NCI-H82 (cell line): ENCODE results near the gene ANKRD10.

Experiments used
- DNase-seq: peaks from one replicate; lab custom pipeline; 2025; lab: John Stamatoyannopoulos, UW

ANKRD10 gene

DNA sequence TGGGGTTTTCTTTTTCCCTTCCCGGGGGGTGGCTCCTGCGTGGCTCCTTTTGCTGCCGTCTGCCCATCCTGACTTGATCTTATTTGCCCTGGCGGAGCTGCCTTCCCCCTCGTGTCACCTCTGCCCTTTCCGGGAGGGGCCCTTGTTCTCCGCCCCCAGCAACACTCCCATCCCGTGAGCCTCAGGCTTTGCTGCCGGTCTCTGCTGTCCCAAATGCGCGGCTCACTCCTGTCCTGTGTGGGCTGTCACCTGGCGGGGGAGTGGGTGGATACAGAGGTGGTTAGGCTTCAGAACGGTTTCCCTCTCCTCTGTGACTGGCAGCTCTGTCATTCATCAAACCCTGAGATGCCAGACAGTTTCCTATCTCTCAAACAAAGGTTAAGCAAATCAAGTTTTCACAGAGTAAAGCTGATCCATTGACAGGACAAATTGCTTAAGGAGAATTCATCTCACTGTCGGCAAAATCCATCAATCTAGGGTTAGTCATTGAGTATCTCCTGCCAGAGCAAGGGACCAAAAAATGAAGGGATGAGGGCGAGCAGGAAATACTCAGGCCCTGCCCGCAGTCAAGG is 84.0 kb downstream of the ANKRD10 start:
- no peak for DNase-seq

DNA sequence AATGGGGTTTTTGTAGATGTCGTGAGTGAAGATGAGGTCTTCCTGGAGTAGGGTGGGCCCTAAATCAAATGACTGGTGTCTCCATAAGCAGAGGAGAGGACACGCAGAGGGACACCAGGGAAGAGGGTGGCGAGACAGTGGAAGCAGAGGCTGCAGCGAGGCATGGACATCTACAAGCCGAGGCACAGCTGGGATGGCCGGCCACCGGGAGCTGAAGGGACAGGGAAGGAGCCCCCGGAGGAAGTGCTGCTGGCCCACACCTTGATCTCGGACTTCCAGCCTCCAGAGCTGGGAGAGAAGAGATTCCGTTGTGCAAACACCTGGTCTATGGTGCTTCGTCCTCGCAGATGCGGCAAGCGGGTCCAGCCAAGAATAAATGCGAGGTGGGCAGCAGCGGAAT is 84.5 kb downstream of the ANKRD10 start:
- no peak for DNase-seq

DNA sequence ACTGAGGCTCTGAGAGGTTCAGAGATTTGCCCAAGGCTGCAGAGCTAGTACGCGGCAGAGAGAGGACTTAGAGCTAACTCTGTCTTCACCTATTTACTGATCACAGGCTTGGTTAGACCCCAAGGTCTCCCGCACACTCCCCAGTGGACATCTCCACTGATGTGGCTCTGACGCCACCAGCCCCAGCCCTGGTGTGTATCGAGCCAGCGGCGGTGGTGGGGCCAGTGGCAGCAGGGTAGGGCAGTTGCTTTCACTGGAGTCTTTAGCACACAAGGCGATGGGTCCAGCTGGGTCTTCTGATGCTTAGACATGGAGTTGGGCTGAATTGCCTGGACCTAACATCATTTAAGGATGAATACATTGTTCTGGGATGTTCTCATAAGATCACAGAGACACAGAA is 85.4 kb downstream of the ANKRD10 start:
- DNase-seq, result no peak

DNA sequence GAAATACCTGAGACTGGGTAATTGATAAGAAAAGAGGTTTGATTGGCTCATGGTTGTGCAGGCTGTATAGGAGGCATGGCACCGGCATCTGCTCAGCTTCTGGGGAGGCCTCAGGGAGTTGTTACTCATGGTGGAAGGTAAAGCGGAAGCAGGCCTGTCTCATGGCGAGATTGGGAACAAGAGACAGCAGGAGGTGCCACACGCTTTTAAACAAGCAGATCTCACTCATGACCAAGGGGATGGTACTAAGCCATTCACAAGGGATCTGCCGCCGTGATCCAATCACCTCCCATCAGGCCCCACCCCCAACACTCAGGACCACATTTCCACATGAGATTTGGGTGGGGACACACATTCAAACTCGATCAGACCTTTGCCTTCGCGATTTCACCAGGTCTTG is 86.2 kb downstream of the ANKRD10 start:
- DNase-seq, result peak; percentile 35
